ENCODE data around the gene KCNAB1. TPM values are rescaled to one million over a fixed set of nuclear protein-coding genes. Genes with fewer than 3 reads are reported as not detected.

KCNAB1 gene
- total RNA-seq, 1 experiment from 2014 or later: not detected

DNA sequence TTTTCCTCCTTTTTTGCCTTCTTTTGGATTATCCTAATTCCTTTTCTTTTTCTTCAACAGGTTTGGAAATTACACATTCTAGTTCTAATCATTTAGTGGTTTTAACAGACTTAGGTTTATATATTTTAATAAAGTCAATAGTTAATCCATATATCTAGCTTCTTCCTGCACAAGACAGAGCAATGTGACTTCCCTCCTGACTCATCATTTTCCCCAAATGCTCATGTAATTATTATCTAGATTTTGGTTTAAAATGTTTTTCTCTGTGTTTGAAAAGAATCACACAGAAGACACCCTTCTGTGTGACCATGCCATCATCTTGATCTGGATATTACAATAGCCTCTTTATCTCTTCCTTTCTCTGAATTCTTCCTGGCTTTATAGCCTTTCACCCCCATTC is 463.1 kb downstream of the KCNAB1 start:
- no peak for DNase-seq (ENCODE audit: low read depth, low spot score)
- RAD21 ChIA-PET (ENCODE audit: low non-redundant PET in 1 of 2, low total read pairs in 2 of 2, uncharacterized antibody in 2 of 2, unreplicated experiment in 2 of 2): no interaction called here
- Histone ChIP-seq H4K20me1 (ENCODE audit: insufficient read depth) (no peaks in the 10 kb centered on the region), H3K9me2 (ENCODE audit: insufficient read depth) (no peaks in the 10 kb centered on the region), H2AFZ (ENCODE audit: low read depth, low read length, poor library complexity, severe bottlenecking) (no peak overlapping the region), H3K4me3 (replicated peaks in 1 of 2; ENCODE audit: low read depth in 1 of 2, low read length in 2 of 2) (no peak overlapping the region), H3K36me3 (ENCODE audit: control insufficient read depth in 1 of 2, insufficient read depth in 2 of 2, low read length in 2 of 2) (no peaks in the 10 kb centered on the region), H3K27me3 (ENCODE audit: insufficient read depth, low read length) (no peaks in the 10 kb centered on the region), H3K27ac (ENCODE audit: low read depth, low read length) (no peak overlapping the region), H3K4me1 (ENCODE audit: control insufficient read depth in 1 of 2, insufficient read depth in 2 of 2, low read length in 2 of 2) (no peaks in the 10 kb centered on the region), H3K79me2 (ENCODE audit: insufficient read depth, low read length) (no peaks in the 10 kb centered on the region), H3K4me2 (ENCODE audit: low read length) (no peak overlapping the region), H3K9ac (ENCODE audit: low read length) (no peak overlapping the region), H3K9me3 (ENCODE audit: control insufficient read depth in 1 of 2, insufficient read depth in 1 of 2, low read depth in 1 of 2, low read length in 2 of 2) (no peaks in the 10 kb centered on the region)
- POLR2A ChIA-PET: no interaction called here
- no peak for ATAC-seq
- intact Hi-C loops (cut with micrococcal nuclease): no loop called here
- BruUV-seq (replicated peaks): no TSS peak
- TF ChIP-seq ZFX (IDR thresholded peaks at IDR 0.05) (no peak), RAD21 (IDR thresholded peaks at IDR 0.05; ENCODE audit: low read depth) (no peak)
- CTCF ChIA-PET: no interaction called here

DNA sequence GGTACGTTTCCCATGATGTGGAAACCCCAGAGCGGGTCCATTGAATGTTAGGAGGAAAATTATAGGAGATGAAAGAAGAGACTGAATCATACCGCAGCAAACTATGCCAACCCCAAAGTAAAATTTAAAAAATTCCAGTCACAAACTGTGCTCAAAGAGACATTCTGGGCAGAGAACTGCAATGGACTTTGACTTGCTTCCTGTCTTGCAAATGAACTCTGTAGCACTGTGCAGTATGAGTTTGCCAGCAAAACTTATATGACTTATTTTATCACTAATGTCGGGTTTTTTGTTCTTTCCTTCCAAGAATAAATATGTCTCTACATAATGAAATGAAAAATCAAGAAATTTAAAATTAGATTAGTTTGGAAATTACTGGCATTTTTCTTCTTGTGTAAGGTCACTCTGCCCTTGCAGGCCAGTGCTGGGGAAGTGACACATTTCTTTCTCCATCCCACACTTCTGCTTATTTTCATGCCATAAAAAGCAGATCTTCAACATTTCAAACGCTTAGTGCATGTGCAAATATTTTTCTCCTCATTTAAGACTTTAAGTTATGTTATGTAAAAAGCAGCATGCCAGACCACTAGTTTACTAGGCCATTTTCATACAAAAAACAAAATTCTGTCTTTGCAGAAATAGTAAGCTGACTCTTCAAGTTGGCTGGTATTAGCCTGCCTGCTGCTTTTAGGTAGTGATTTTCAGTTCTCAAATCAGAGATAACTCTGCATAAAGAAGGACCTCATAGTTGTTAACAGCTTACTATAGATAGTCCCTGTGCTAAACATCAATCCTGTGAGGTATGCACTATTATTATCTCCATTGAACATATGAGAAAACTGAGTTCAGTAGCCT is 466.8 kb downstream of the KCNAB1 start:
- H3K4me1 ChIP-seq (ENCODE audit: control insufficient read depth in 1 of 2, insufficient read depth in 2 of 2, low read length in 2 of 2): no peaks in the 10 kb centered on the region
- H3K27ac ChIP-seq (ENCODE audit: low read depth, low read length): no peak overlapping the region
- no peak for ATAC-seq
- RAD21 ChIA-PET (ENCODE audit: low non-redundant PET in 1 of 2, low total read pairs in 2 of 2, uncharacterized antibody in 2 of 2, unreplicated experiment in 2 of 2): no interaction called here
- no peak for DNase-seq (ENCODE audit: low read depth, low spot score)
- no peak for TF ChIP-seq RAD21 (IDR thresholded peaks at IDR 0.05; ENCODE audit: low read depth)
- no peak for TF ChIP-seq SRF (IDR thresholded peaks at IDR 0.05; ENCODE audit: low read depth)
- no peak for TF ChIP-seq POLR2AphosphoS5 (IDR thresholded peaks at IDR 0.05; ENCODE audit: low read depth, low read length)
- no peak for TF ChIP-seq POLR2A (IDR thresholded peaks at IDR 0.05; ENCODE audit: borderline replicate concordance, extremely low read depth, insufficient read depth, insufficient read length)
- no peak for TF ChIP-seq SP1 (IDR thresholded peaks at IDR 0.05; ENCODE audit: low read depth)
- TF ChIP-seq, protein P1, sequence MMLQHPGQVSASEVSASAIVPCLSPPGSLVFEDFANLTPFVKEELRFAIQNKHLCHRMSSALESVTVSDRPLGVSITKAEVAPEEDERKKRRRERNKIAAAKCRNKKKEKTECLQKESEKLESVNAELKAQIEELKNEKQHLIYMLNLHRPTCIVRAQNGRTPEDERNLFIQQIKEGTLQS (IDR thresholded peaks at IDR 0.05): no peak
- TF ChIP-seq EGR1 (IDR thresholded peaks at IDR 0.05; ENCODE audit: low read depth): no peak
- no peaks in the 10 kb centered on the region for H4K20me1 ChIP-seq (ENCODE audit: insufficient read depth)
- no peaks in the 10 kb centered on the region for H3K36me3 ChIP-seq (ENCODE audit: control insufficient read depth in 1 of 2, insufficient read depth in 2 of 2, low read length in 2 of 2)
- POLR2A ChIA-PET: no interaction called here
- no peaks in the 10 kb centered on the region for H3K79me2 ChIP-seq (ENCODE audit: insufficient read depth, low read length)
- no peak overlapping the region for H3K9ac ChIP-seq (ENCODE audit: low read length)
- H3K4me3 ChIP-seq (replicated peaks in 1 of 2; ENCODE audit: low read depth in 1 of 2, low read length in 2 of 2): no peak overlapping the region
- CTCF ChIA-PET: no interaction called here
- H2AFZ ChIP-seq (ENCODE audit: low read depth, low read length, poor library complexity, severe bottlenecking): no peak overlapping the region
- no peaks in the 10 kb centered on the region for H3K9me2 ChIP-seq (ENCODE audit: insufficient read depth)
- H3K27me3 ChIP-seq (ENCODE audit: insufficient read depth, low read length): no peaks in the 10 kb centered on the region
- H3K4me2 ChIP-seq (ENCODE audit: low read length): no peak overlapping the region
- H3K9me3 ChIP-seq (ENCODE audit: control insufficient read depth in 1 of 2, insufficient read depth in 1 of 2, low read depth in 1 of 2, low read length in 2 of 2): no peaks in the 10 kb centered on the region
- intact Hi-C loops (cut with micrococcal nuclease): no loop called here
- BruUV-seq (replicated peaks): no TSS peak

All from HCT116 (cell line).